SJCRH30 (cell line): ENCODE measurements around the gene SULT1C4. TPM values are rescaled to one million over a fixed set of nuclear protein-coding genes. Genes with fewer than 3 reads are reported as not detected.
"Not testable (repeated sequence)": the region's sequence is repeated elsewhere in the genome, so short reads cannot be mapped to it uniquely, and the experiment has no call there.

Experiments used
- DNase-seq, 2 experiments: peaks; one replicate each; pipeline ENCODE4 v3.0.0-alpha.2; 2015 to 2020
- H3K27ac ChIP-seq: fragments of 250-450 bp; sonication (Bioruptor Pico); 2 replicates; pipeline ENCODE4 v1.5.1; 2020; ENCODE audit warnings: mild to moderate bottlenecking, moderate library complexity
- H3K27me3 ChIP-seq: fragments of 250-450 bp; sonication (Bioruptor Pico); 2 replicates; pipeline ENCODE4 v1.5.1; 2020; ENCODE audit warnings: mild to moderate bottlenecking, moderate library complexity
- H3K36me3 ChIP-seq: fragments of 250-450 bp; sonication (Bioruptor Pico); 2 replicates; pipeline ENCODE4 v1.5.1; 2020; ENCODE audit warnings: mild to moderate bottlenecking, moderate library complexity
- H3K4me1 ChIP-seq: fragments of 250-450 bp; sonication (Bioruptor Pico); 2 replicates; pipeline ENCODE4 v1.5.1; 2020; ENCODE audit warnings: mild to moderate bottlenecking, moderate library complexity
- H3K4me3 ChIP-seq: fragments of 250-450 bp; sonication (Bioruptor Pico); 2 replicates; pipeline ENCODE4 v1.5.1; 2020; ENCODE audit warnings: mild to moderate bottlenecking, moderate library complexity
- H3K9me3 ChIP-seq: fragments of 250-450 bp; sonication (Bioruptor Pico); replicated peaks from 2 replicates; pipeline ENCODE4 v1.5.1; 2020; ENCODE audit warnings: mild to moderate bottlenecking, moderate library complexity
- total RNA-seq: library from RNA; depleted of rRNA; stranded (reverse); fragments of >200 nt; shearing (Covaris generic); gene quantifications from 2 replicates; pipeline ENCODE4 v1.2.3, GENCODE V29; 2014; rRNA removed

Gene SULT1C4
- total RNA-seq = 1.6 and 2.4 TPM in 2 replicates

GRCh38 chr2:108377815-108378630 lies at the start of gene SULT1C4:
SULT1C4 (plus strand) TSS chr2:108377954; CDS start chr2:108378338, 384 bp downstream.
- peak; percentile 40 to 64 for DNase-seq
- Histone ChIP-seq H3K27ac (no peak within 1 kb of the TSS), H3K4me1 (no peaks in the 10 kb centered on the region), H3K4me3 (peak within 1 kb of the TSS; percentile 44), H3K9me3 (no peaks in the 10 kb centered on the region; the same call in 1 of the 2 replicates), H3K27me3 (no peaks in the 10 kb centered on the region), H3K36me3 (no peaks in the 10 kb centered on the region)

- Histone ChIP-seq H3K4me1 (no peaks in the 10 kb centered on the region), H3K36me3 (no peaks in the 10 kb centered on the region), H3K9me3 (no peaks in the 10 kb centered on the region), H3K4me3 (no peak overlapping the region), H3K27me3 (no peaks in the 10 kb centered on the region), H3K27ac (no peak overlapping the region)
- no peak for DNase-seq
These were observed 48.0 kb upstream of the SULT1C4 start for GRCh38 chr2:108329771-108330170.

DNA sequence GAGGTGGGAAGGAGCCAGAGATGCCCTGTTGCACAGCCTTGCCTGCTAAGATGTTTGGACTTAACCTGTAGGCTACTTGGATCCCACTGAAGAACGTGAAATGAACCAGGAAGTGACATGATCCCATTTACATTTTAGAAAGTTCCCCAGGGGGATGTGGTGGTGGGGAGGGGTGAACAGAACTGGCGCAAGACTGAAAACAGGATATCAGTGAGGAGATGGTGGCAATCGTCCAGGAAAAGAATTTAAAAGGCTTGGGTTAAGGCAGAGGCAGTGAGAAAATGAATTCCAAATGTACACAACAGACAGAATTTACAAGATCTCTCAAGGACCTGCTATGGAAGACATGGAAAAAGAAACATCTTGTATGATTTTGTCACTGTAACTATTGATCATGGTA lies 46.8 kb upstream of the SULT1C4 start:
- Histone ChIP-seq H3K27ac (no peak overlapping the region), H3K36me3 (no peaks in the 10 kb centered on the region), H3K27me3 (no peaks in the 10 kb centered on the region), H3K9me3 (no peaks in the 10 kb centered on the region), H3K4me3 (no peak overlapping the region), H3K4me1 (no peaks in the 10 kb centered on the region)
- DNase-seq = no peak

DNA sequence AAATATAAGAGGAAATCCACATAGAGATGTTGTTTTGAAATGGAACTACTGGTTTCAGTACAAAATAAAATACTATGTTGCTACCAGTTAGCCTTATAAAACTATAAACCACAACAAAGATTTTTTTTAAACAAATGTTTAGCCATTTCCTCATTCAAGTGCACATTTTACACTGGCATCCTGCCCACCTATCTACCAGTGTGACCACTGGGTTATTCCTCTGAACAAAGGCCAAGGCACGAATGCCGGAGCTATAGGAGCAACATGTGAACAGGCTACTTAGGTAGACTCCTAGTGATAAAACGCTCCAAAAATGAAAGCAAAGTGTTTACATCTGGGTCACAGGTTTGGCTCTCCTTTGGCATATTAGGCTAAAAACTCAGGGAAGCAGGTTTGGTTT lies 31.8 kb upstream of the SULT1C4 start:
- no peaks in the 10 kb centered on the region for H3K36me3 ChIP-seq
- DNase-seq = no peak
- H3K4me1 ChIP-seq = no peaks in the 10 kb centered on the region
- H3K27ac ChIP-seq = no peak overlapping the region
- no peaks in the 10 kb centered on the region; the same call in 1 of the 2 replicates for H3K27me3 ChIP-seq
- H3K4me3 ChIP-seq = no peak overlapping the region
- no peaks in the 10 kb centered on the region for H3K9me3 ChIP-seq

DNA sequence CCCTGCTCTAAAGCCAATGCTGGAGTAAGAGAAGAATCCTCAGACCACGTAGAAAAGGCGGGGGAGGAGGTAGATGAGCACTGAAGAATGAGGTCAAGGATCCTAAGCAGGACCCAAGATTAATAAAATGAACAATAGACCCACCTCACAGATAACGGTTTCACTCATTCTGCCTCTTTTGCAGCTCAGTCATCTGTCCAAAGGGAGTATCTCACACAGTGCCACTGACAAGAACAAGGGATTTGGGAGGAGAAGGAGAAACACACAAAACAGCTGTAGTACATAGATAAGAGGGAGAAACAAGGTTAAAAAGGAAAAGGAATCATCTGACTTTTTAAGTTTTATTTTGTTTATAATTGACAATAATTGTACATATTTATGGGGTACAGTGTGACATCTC lies 30.9 kb upstream of the SULT1C4 start:
- no peaks in the 10 kb centered on the region; the same call in 1 of the 2 replicates for H3K27me3 ChIP-seq
- H3K4me1 ChIP-seq = no peaks in the 10 kb centered on the region
- no peak for DNase-seq
- H3K36me3 ChIP-seq = no peaks in the 10 kb centered on the region
- H3K27ac ChIP-seq = no peak overlapping the region
- H3K4me3 ChIP-seq = no peak overlapping the region
- H3K9me3 ChIP-seq = no peaks in the 10 kb centered on the region

DNA sequence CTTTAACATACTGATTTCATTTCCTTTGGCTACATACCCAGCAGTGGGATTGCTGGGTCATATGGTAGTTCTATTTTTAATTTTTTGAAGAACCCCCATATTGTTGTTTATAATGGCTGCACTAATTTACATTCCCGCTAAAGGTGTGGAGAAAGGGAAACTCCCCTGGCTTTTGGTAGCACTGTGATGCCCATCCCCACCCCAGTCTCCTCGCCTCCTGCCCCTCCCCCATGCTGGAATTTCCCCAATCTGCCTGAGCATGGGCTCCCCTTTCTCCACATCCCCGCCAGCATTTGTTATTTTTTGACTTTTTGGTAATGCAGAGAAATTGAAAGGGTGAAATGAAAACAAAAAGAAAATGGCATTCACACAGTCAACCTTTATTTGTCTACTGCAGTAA lies 30.0 kb upstream of the SULT1C4 start:
- no peaks in the 10 kb centered on the region for H3K36me3 ChIP-seq
- no peak overlapping the region for H3K27ac ChIP-seq
- no peak for DNase-seq

DNA sequence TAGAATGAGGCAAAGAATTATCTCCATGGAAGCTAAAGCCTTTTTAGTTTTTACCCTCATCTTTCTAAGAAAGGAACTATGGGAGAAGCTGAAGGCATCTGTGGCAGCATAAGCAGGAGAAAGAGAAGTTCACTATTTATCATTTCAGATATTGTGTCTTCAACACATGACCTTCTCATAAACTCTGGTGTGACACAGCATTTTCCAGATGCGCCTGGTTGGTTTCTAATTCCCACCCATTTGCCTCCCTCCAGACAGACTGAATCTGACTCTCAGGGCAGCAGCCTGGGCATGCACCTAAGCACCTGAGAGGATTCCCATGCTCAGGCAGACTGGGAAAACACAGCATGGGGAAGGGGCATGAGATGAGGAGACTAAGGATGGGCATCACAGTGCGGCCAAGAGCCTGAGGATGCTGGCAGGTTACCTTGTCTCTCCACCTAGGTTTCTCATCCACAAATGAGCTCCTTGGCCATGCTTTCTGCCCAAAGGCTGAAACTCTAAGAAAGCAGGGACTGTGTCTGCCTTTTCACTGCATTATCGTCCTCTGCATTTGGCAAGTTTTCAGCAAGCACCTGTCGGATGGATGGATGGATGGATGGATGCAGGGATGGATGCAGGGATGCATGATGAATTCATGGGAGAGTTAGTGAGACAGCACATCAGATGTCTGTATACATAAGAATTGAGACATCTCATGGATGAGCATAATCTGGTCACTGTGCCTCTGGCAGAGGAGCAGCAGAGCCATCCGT lies 28.8 kb upstream of the SULT1C4 start:
- Histone ChIP-seq H3K4me3 (no peak overlapping the region), H3K27ac (no peak overlapping the region), H3K36me3 (no peaks in the 10 kb centered on the region), H3K27me3 (no peaks in the 10 kb centered on the region; the same call in 1 of the 2 replicates), H3K9me3 (no peaks in the 10 kb centered on the region), H3K4me1 (no peaks in the 10 kb centered on the region)
- DNase-seq = no peak

More for the DNA sequence above, 30.0 kb upstream of the SULT1C4 start:
- no peaks in the 10 kb centered on the region for H3K4me1 ChIP-seq
- H3K9me3 ChIP-seq = no peaks in the 10 kb centered on the region
- H3K27me3 ChIP-seq = no peaks in the 10 kb centered on the region; the same call in 1 of the 2 replicates
- H3K4me3 ChIP-seq = no peak overlapping the region

DNA sequence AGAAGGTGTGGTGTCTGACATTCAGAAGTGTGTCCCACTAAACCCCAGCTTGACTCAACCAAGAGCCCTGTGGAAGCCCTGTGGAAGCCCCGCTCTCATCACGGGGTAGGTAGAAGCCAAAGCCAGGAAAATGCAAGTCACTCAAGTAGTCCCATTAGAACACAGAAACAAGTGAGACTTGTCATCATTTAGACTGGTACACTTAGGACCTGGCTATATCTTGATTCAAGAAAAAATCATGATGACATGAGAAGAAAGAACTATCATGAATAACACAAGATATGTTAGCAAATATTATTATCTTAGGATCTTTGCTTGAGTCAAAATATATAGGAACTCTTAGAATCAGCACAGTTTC lies 28.2 kb upstream of the SULT1C4 start:
- no peak overlapping the region for H3K4me3 ChIP-seq
- no peaks in the 10 kb centered on the region for H3K4me1 ChIP-seq
- no peaks in the 10 kb centered on the region; the same call in 1 of the 2 replicates for H3K27me3 ChIP-seq

DNA sequence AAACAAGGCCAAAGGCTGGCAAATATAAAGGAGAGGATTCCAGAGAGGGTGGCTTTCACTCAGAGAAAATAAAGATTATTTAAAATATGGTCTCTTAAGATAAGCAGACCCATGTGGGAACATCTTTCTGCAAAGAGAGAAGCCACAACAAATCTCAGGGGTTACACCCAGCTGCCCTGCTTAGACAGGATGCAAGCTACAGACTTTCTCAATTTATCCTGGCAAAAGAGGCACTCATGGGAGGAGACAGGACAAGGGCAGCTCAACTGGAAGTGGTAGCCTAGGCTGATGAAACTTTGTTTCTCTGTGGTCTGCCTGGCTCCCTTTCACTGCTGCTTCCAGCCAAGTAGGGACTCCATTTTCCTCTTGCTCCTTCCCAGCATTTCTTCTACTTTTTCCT lies 25.9 kb upstream of the SULT1C4 start:
- no peak for DNase-seq
- Histone ChIP-seq H3K9me3 (0 out of 2 replicates have a peak, but pooled peaks cover 3% of the 10 kb centered on the region), H3K4me1 (no peaks in the 10 kb centered on the region), H3K36me3 (no peaks in the 10 kb centered on the region), H3K27me3 (no peaks in the 10 kb centered on the region; the same call in 1 of the 2 replicates), H3K27ac (no peak overlapping the region), H3K4me3 (no peak overlapping the region)

More for the DNA sequence above, 28.2 kb upstream of the SULT1C4 start:
- no peaks in the 10 kb centered on the region for H3K9me3 ChIP-seq
- no peak overlapping the region for H3K27ac ChIP-seq
- no peaks in the 10 kb centered on the region for H3K36me3 ChIP-seq
- DNase-seq = no peak

- Histone ChIP-seq H3K36me3 (no peaks in the 10 kb centered on the region), H3K27me3 (no peaks in the 10 kb centered on the region; the same call in 1 of the 2 replicates), H3K4me1 (no peaks in the 10 kb centered on the region), H3K27ac (no peak overlapping the region), H3K9me3 (0 out of 2 replicates have a peak, but pooled peaks cover 3% of the 10 kb centered on the region), H3K4me3 (no peak overlapping the region)
- DNase-seq = no peak
These were observed 23.6 kb upstream of the SULT1C4 start for GRCh38 chr2:108354136-108354535.

- DNase-seq = no peak
- 0 out of 2 replicates have a peak, but pooled peaks cover 3% of the 10 kb centered on the region for H3K9me3 ChIP-seq
- H3K4me3 ChIP-seq = no peak overlapping the region
- no peak overlapping the region for H3K27ac ChIP-seq
- H3K36me3 ChIP-seq = no peaks in the 10 kb centered on the region
- no peaks in the 10 kb centered on the region for H3K27me3 ChIP-seq
- no peaks in the 10 kb centered on the region for H3K4me1 ChIP-seq
These were observed 21.6 kb upstream of the SULT1C4 start for GRCh38 chr2:108355906-108356734.

- not testable (repeated sequence) for H3K36me3 ChIP-seq, H3K27ac ChIP-seq, H3K27me3 ChIP-seq, H3K4me3 ChIP-seq, H3K4me1 ChIP-seq, H3K9me3 ChIP-seq, DNase-seq
These were observed 18.4 kb upstream of the SULT1C4 start for GRCh38 chr2:108359336-108359735.

GRCh38 chr2:108360776-108361468 lies 16.8 kb upstream of the SULT1C4 start:
- Histone ChIP-seq H3K9me3 (0 out of 2 replicates have a peak, but pooled peaks cover under 1% of the 10 kb centered on the region), H3K36me3 (no peaks in the 10 kb centered on the region), H3K27me3 (no peaks in the 10 kb centered on the region), H3K4me3 (no peak overlapping the region), H3K4me1 (peaks cover 6% of the 10 kb centered on the region; the same call in 1 of the 2 replicates), H3K27ac (no peak overlapping the region)
- DNase-seq = no peak
